GM19452 (cell line): ENCODE measurements around the gene JAM3.

Source experiments
- ATAC-seq: cut with Tn5 transposase; IDR thresholded peaks from one replicate; pipeline ENCODE4 v1.9.1; 2021; ENCODE audit not compliant: unreplicated experiment

JAM3 gene

DNA sequence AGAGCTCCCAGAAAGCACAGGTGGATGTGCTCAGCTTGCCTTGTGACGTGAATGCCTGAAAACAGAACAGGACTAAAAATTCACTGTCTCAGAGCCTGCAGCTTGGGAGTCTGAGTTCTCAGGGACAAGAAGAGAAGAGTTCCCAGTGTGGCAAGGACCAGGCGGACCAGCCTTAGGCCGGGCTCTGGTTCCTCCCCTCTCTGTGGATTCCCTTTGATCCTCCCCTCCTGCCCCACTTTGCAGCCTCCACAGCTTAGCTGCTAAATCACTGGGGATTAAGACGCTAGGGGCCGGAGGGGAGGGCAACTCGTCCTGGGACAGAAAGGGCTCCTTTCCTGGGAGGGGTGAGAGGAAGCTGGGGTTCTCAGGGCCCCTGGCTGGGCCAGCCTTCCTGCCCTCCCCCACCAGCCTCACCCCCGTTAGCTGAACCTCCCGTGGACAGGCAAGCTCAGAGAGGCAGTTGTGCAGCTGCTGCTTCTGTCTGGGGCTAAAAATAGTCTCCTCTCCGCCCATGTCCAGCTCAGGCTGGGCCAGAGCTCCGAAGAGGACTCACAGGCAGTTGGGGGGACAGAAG, 29.9 kb upstream of the JAM3 start:
- ATAC-seq = no peak

DNA sequence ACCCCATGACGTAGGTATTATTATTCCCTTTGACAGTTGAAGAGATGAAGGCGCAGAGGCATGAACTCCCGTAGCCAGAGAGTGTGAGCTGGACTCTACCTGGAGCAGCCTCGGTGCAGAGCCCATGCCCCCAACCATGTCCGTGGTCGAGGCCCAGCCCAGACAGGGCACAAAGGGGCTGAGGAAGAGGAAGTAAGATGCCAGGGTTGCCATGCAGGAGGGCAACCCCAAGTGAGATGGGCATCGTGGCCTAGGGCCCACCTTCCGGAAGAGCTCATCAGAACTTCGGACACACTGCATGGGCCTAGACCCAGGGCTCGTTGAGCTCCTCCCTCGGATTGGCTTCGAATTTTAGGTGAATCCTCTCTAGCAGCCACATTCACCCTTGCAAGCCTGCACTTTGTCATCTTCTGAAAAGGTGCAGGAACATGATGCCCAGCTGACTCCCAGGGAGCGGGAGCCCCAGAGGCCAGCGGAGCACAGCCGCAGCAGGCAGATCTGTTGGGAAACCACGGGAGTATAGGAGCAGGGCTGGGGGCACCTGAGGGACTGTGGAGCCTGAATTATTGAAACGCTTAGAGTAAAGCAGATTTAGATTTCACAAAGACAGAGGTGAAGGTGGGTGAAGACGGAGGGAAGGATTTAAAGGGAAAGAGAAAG, 29.0 kb upstream of the JAM3 start:
- ATAC-seq = no peak

DNA sequence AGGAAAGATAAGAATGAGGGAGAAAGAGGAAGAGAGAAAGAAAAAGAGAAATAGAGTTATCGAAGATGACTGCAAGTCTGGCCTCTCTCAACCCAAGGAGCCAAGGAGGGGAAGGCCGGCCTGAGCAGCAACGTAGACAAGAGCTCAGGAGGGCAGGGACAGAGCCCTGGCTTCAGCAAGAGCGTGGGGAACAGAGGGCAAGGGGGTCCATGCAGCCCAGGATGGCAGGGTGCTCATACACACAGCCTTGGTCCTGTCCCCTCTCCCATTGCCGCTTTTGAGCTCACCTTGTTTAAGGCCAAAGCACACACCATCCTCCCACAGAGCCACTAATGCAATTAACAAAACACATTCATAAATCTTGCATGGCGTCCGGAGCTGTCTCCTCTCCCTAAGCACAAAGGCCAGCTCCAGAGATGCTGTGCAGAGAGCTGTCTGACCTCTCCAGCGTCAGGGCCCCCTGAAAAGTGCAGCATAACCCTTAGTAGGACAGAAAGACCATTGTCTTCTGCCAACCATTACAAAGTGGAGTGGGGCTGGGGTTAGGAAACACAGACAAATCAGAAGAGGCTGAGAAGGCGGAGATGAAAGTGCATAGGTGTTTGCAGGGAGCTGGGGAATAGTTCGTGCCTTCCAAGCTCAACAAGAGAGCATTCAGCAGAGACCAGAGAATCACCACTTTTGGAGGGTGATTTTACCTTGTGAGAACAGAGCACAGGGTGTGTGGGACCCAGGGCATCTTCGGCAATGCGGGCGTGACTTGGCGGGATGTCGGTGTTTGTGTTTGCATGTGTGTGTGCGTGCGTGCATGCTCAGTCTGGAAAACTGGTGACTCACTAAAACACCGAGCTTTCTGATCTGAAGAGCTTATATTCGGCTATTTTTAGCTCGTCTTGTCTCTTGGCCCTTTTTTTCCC, 28.2 kb upstream of the JAM3 start:
- ATAC-seq = no peak

DNA sequence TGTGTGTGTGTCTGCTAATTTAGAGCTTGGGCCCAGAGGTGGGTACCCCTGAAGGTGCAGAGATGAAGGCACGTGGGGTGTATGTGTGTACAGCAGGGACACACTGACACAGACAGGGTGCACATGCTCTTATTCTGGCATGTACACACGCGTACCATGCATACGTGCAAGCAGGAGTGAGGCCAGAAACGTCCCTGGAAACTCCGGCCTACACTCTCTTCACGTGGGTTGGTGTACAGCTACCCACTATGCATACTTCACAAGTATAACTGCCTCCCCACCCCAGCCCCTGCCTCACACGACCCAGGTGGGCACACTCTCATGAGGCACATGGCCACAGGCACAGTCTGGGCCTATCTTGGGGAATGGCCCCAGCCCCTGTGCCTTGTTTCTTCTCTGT, 27.5 kb upstream of the JAM3 start:
- ATAC-seq = no peak

DNA sequence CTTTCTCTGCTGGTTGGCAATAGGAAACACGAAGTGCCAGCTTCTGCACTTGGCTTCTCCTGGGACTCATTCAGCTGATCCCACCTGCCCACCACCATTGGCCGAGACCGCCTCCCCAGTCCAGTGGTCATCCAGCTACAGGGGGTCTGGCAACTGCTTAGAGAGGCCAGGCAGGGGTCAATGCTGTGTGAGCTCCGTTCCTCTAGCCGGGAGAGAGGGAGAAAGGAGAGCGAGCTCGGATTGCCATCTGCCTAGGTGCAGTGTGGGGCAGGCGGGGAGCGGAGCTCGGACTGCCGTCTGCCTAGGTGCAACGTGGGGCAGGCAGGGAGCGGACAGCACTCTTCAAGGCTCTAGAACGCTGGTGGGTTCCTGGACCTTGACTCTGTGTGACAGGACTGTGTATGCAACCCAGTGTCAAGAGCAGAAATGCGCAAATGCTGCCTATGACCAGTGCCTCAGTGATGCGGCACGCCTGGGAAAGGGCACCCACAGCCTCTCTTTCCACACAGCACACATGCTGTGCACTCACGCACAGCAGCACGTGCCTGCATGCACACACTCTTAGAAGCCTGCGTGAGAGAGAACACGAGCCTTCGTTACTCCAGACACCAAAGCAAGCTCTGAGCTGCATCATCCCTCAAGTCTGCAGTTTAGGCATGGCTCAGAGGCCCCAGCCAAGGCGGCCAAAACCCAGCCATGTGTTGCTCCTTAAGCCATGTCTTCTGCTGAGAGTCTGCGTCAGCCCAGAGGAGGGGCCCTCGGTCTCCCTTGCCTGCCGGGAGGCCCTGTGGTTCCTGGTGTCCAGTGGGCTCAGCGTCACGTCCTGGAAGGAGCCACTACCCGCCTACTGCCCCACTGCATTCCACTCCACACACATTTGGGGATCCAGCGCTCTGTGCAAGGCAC, 26.8 kb upstream of the JAM3 start:
- ATAC-seq = no peak

DNA sequence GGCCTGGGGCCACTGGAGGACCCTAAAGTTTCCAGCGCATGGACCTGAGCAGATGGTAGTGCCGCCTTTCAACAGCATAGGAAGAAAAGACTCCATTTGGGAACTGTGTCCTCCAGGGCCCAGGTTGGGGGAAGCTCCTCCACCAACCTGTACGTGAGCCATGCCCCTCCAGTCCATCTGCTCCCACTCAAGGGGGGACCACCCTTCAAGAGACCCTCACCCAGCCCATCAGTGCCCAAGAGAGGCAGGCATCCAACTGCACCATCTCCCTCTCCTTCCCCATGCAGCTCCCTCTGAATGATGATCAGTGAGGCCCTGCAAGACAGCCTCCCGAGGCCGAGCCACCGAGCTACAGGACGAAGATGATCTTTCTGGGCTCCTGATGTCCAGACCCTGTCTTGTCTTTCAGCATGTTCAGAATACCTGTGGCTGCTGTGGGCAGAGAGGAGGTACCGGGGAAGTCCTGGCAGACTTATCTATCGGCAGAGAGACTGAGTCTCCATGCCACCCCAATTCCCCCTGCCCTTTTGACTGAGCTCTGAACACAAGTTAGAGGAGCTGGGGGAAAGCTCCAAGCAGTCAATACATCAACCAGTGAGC, 25.0 kb upstream of the JAM3 start:
- ATAC-seq = no peak

DNA sequence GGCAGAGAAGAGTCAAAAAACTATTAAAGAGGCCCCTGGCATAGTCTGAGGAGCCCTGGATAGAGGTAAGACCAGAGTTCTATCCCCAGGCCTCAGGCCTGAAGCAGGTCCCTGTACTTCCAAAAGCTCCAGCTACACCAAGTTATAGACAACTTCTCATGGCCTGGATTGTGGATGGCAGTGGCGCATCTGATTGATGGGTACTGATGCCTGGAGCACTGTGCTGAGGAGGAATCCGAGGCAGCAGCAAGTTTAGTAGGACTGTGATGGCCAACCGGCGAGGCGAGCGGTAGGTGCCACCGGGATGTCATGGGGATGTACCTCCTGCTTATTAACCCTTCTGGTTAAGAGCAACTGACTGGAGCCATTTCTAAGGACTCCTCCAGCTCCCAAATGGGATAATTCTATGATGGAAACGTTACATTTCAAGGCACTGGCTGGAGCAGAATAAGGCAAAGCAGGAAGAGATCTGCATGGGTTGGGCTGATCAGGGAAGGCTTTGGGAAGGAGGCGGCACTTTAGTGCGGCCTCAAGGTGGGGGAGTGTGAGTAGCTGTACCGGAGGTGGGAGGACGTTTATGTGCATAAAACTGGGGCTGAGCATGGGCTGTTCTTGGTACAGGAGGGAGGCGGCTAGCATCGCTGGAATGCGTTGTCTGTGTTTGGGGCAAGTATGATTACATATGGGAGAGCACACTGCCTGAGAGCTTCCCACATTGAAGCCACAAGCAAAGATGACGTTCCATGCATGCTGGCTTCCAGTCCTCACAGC, 24.2 kb upstream of the JAM3 start:
- ATAC-seq = no peak

DNA sequence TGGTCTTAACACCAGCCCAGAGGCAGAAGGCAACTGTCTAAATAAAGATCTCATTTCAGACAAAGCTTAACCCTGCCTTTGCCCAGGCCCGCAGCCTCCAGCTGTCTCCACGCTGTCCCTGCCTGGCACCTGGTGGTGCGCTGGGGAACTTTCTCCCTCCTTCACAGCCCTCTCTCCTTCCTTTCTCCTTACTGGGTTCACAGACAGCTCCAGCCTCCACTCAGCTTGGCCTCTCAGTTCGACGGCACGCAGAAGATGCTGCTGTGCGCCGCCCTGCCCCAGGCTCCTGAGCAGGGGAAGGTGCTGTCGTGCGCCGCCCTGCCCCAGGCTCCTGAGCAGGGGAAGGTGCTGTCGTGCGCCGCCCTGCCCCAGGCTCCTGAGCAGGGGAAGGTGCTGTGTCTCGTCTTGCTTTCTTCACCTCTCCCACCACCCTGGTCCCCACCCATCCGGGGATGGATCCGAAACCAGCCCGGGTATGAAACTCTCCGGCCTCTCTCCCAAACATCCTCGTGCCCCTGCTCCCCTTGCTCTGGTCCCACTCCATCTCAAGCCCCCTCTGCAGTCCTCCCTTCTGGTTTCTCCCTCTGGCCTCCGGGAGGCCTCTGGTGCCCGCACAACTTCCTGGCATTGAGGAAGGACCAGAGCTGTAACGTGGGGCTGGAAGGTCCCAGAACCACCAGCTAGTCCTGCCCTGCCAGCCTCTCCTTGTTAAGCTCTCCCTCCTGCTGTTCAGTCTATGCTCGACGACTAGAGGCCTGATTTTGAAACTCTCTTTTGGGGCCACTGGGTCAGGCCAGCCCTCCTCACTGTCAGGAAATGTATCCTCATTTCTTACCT, 22.9 kb upstream of the JAM3 start:
- no peak for ATAC-seq

DNA sequence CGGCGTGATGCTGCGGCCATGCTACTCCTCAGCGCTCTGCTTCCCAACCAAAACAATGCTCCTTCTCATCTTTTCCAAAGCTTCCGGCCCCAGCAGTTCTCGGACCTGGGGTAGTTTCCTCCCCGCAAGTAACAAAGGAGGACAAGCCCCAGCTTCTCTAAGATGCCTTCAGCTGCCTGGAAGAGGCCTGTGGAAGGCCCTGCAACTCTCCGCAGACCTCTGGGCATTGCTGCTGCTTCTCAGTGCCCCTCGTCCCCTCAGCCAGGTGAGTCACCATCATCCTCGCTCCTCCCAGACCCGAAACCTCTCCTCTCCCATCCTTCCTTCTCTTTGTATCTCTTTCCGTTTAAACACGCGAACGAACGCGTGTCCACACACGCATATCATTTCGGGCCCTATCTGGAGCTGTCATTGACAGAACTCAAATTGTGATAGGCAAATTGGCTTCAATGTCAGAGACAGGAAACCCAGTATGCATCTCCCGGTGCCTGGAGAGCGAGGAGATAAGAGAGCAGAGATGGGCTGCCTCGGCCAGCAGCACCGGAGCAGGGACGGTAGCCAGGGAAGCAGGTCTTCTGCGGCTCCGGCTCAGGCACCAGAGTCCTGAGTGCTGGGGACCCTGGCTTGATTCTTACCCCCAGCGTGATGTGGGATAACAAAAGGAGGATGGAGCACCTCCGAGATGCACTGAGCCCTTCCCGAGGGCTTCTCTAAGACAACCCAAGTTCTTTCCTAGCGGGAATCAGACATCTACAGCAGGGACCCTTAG, 22.0 kb upstream of the JAM3 start:
- ATAC-seq = no peak

DNA sequence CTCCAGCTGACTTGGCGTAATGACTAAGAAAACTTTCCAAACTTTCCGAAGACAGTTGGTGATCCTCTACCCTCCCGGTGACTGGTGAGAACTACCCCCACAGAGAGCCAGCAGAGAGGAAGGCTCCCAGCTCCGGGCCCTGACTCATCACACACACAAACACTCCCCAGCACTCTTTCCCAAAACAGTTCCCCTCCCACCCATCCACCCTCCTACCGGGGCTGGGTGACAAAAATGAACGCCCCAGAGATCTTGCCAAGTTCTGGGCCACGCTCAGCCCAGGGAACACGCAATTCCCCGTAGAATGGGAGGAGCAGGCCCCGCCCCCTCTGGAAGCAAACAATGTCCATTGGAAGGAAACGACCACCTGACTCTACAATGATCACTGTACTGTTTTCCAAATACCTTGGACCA, 21.3 kb upstream of the JAM3 start:
- ATAC-seq = no peak

DNA sequence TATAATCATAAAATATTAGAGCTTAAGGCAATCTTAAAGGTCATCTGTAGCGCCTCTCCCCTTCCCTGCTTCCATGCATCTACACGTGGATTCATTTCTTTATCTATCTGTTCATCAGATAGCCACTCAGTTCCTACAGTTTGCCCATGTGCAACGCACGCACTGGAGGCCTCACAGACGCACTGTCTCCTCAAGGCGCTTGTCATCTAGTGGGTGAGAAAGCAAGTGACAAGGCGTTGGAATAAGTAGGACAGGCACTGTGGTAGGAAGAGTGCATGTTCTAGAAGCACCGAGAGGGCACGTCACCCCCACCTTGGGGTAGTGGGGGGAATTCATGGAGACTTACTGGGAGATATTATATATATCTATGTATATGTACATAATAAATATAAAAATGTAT, 20.8 kb upstream of the JAM3 start:
- ATAC-seq = no peak

DNA sequence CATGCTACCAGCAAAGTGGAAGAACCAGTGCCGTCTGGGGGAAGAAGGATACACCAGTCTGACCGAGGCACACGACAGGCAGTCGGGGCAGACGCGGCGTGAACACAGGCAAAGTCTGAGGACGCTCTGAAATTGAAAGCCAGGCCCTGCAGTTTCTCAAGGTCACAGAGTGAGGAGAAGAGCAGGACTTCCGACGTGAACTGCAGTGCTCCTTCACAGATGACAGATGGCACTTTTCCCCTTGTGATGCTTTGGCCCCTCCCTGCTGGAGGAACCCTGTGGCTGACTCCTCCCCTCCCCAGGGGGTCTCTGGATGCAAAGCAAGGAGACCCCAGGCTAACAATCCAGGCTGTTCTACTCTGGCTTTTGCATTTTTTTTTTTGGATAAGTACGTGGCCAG, 19.6 kb upstream of the JAM3 start:
- no peak for ATAC-seq

DNA sequence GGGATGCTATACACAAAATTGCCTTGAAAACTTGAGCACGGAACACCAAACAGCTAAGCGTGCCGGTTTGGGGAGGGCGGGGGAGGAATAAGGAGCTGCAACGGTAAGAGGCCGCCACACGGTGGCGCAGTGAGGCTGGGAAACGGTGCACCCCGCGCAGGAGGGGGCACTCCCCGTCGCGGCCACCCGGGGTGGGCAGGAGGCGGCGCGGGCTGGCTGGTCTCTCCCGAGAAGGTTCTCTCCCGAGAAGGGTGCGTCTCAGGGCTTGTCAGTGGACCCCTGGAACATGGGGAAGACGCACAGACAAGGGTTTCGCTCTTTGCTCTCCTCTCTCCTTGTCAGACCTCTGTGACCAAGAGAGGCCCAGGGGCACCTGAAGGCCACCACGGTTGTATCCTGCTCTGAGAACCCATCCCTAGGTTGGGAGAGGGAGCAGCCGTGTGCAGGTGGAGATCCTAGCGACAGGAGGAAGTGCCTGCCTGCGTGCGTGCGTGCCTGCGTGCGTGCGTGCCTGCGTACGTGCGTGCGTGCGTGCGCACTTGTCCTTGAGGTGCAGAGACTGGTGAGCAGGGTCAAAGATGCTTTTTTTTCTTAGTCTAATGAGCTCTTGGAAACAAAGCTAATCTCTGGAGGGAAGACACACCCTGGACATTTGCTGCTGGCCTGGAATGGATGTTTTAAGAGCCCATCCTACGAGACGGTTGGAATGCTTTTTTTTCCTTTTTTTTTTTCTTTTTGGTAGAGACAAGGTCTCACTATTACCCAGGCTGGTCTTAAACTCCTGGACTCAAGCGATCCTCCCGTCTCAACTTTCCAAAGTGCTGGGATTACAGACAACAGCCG, 18.1 kb upstream of the JAM3 start:
- peak; percentile 93 for ATAC-seq

DNA sequence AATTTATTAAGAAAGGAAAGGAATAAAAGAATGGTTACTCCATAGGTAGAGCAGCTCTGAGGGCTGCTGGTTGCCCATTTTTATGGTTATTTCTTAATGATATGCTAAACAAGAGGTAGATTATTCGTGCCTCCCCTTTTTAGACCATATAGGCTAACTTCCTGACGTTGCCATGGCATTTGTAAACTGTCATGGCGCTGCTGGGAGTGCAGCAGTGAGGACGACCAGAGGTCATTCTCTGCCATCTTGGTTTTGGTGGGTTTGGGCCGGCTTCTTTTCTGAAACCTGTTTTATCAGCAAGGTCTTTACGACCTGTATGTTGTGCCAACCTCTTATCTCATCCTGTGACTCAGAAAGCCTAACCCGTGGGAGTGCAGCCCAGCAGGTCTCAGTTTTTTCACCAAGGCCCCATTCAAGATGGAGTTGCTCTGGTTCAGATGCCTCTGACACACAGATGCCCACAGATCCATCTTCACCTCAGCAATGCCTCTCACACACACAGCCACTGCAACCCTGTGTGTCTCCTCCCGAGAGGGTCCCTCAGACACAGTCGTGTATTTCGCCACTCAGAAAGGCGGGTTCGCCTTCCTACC, 16.4 kb upstream of the JAM3 start:
- ATAC-seq = no peak

DNA sequence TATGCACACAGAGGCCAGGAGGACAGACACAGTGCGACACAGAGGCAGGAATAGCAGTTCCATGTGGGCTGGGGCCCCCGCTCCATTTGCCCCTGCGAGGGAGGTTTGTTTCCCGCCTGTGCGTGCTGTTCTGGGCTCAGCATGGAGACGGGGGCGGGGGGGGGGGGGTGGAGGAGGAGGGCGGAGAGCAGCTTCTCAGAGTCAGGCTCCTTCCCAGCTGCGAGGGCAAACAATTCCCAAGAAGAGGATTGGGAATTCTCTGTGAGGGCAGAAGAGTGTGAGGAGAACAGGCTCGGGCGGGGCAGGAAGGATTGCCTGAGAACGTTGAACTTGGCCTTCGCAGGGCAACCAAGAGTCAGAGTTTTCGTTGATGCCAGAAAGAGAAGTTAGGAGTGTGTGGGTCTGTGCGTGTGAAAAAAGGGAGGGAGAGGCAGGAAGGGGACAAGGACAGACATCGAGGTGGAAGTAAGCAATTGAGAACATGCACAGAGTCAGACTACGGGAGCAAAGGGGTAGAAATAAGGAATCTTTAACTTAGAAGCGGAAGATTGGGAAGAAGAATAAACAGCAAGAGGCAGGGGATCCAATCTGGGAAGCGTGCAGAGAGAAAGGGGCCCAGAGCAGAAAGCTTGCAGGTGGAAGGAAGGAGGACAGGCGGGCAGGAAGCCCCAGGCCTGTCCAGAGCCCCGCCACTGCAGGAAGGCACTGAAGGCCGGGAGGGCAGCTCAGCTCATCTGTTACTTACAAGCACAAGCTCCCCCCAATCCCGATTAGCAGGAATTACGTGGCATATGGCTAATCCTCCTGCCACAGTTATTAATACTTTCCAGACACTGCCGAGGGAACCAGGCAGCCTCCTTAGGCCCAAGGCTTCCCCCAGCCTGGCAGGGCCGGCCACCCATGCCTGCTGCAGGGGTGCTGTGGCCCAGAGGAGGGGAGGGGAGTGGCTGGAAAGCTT, 15.6 kb upstream of the JAM3 start:
- ATAC-seq = no peak

DNA sequence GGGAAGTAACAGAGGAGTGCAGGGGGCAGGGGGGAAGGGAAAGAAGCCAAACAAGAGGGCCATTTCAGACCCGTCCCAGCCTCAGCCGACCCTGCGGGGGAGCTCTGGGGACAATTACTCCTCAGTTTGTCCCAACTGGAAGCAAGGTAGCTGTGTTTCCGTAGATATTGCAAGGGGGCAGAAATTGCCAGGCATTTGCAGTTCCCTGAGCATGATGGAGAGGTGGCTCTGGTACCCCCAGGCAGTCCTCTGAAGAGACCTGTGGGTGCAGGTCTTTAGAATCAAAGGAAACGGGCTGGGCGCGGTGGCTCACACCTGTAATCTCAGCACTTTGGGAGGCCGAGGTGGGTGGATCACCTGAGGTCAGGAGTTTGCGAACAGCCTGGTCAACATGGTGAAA, 13.8 kb upstream of the JAM3 start:
- no peak for ATAC-seq
